Measurements from ENCODE around the gene ZER1. TPM values are rescaled to one million over a fixed set of nuclear protein-coding genes. Genes with fewer than 3 reads are reported as not detected.
"Not testable (repeated sequence)": the region's sequence is repeated elsewhere in the genome, so short reads cannot be mapped to it uniquely, and the experiment has no call there.

The ZER1 gene
- total and polyA plus RNA-seq, 8 donors: 16.3 to 214 (median 40.9) TPM

DNA sequence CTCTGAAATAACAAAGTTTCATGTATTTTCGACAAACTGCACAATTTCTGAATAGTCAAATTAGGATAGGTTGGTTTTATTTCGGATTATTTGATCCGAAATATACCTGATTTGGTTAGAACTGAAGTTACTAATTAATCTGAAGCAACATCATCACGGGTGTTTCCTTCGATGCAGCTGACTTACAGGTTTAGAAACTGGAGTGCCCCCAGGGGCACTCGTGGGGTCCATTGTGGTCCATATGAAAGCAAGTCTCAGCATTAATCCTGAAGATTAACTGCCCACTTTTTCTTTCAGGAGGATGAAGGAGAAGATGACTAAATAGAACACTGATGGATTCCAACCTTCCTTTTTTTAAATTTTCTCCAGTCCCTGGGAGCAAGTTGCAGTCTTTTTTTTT is 77.4 kb downstream of the ZER1 start:
- no peak for DNase-seq
- Histone ChIP-seq H3K36me3 (peaks cover 37 to 65% (median 61%) of the 10 kb centered on the region in 4 donors), H3K4me1 (peaks cover 13 to 28% (median 17%) of the 10 kb centered on the region in 4 donors), H3K27me3 (no peaks in the 10 kb centered on the region), H3K9me3 (no peaks in the 10 kb centered on the region), H3K4me3 (no peak overlapping the region), H3K27ac (no peak overlapping the region)
- 68 to 85% (median 73%) methylated on average over 6 of the region's 6 CpGs for WGBS, 5 donors
- TF ChIP-seq, protein P1, sequence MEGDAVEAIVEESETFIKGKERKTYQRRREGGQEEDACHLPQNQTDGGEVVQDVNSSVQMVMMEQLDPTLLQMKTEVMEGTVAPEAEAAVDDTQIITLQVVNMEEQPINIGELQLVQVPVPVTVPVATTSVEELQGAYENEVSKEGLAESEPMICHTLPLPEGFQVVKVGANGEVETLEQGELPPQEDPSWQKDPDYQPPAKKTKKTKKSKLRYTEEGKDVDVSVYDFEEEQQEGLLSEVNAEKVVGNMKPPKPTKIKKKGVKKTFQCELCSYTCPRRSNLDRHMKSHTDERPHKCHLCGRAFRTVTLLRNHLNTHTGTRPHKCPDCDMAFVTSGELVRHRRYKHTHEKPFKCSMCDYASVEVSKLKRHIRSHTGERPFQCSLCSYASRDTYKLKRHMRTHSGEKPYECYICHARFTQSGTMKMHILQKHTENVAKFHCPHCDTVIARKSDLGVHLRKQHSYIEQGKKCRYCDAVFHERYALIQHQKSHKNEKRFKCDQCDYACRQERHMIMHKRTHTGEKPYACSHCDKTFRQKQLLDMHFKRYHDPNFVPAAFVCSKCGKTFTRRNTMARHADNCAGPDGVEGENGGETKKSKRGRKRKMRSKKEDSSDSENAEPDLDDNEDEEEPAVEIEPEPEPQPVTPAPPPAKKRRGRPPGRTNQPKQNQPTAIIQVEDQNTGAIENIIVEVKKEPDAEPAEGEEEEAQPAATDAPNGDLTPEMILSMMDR (IDR thresholded peaks at IDR 0.05): no peak
- TF ChIP-seq POLR2AphosphoS5 (IDR thresholded peaks at IDR 0.05): no peak
- no peak for TF ChIP-seq POLR2A (IDR thresholded peaks at IDR 0.05)
- TF ChIP-seq EP300 (IDR thresholded peaks at IDR 0.05): no peak
- intact Hi-C loops (cut with DNase I; ENCODE audit: low total_unique reads): loop anchor here (10.0 kb wide), 1 partner anchor 50 kb away; no protein-coding TSS in a partner anchor

DNA sequence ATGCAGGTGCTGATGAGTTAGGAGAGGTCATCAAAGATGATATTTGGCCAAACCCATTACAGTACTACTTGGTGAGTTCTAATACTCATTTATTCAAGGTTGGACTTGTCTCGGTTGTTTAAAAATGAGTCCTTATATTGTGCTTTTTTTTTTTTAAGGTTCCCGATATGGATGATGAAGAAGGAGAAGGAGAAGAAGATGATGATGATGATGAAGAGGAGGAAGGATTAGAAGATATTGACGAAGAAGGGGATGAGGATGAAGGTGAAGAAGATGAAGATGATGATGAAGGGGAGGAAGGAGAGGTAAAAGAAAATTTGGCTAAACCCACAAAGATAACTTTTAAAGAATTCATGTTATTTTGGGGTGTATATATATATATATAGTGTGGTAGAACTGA is 78.0 kb downstream of the ZER1 start:
- intact Hi-C loops (cut with DNase I; ENCODE audit: low total_unique reads): loop anchor here (10.0 kb wide), 1 partner anchor 49 kb away; no protein-coding TSS in a partner anchor
- Histone ChIP-seq H3K36me3 (peaks cover 37 to 65% (median 61%) of the 10 kb centered on the region in 4 donors), H3K4me1 (peaks cover 13 to 28% (median 17%) of the 10 kb centered on the region in 4 donors)
- DNase-seq, H3K4me3 ChIP-seq, H3K27ac ChIP-seq, H3K9me3 ChIP-seq, H3K27me3 ChIP-seq: not testable (repeated sequence)
- 78 to 92% (median 89%) methylated on average over 3 of the region's 3 CpGs for WGBS, 5 donors

DNA sequence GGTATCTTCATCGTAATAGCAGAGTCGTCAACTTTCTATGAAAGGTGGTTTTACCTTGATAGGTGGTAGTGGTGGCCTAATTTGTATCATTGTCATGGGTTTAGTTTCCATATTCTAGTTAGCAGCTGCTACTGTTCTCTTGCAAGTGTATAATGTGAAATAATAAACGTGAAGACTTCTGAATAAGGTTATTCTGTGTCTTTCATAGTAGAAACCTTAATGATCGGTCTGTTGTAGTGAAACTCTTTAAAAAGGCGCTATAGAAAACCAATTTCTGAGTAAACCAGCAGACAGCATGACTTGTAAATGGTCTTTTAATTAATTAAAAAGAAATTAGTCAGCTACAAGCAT is 81.1 kb downstream of the ZER1 start:
- H3K4me1 ChIP-seq: peaks cover 19 to 49% (median 42%) of the 10 kb centered on the region in 4 donors
- H3K27me3 ChIP-seq: no peaks in the 10 kb centered on the region
- peak overlapping the region; percentile 86 to 99 (median 94) for H3K4me3 ChIP-seq
- DNase-seq: no peak
- peaks cover 32 to 49% (median 46%) of the 10 kb centered on the region in 4 donors for H3K36me3 ChIP-seq
- H3K27ac ChIP-seq: peak overlapping the region in 3 of 5 donors; percentile 76 to 99 (median 98)
- no peaks in the 10 kb centered on the region for H3K9me3 ChIP-seq
- TF ChIP-seq EP300 (IDR thresholded peaks at IDR 0.05) (no peak), POLR2A (IDR thresholded peaks at IDR 0.05) (no peak), POLR2AphosphoS5 (IDR thresholded peaks at IDR 0.05) (no peak)
- TF ChIP-seq, protein P1 (IDR thresholded peaks at IDR 0.05): no peak
- 5 to 11% (median 7%) methylated on average over 5 of the region's 5 CpGs for WGBS, 5 donors
- intact Hi-C loops (cut with DNase I; ENCODE audit: low total_unique reads): loop anchor here (10.0 kb wide), 1 partner anchor 46 kb away; no protein-coding TSS in a partner anchor

DNA sequence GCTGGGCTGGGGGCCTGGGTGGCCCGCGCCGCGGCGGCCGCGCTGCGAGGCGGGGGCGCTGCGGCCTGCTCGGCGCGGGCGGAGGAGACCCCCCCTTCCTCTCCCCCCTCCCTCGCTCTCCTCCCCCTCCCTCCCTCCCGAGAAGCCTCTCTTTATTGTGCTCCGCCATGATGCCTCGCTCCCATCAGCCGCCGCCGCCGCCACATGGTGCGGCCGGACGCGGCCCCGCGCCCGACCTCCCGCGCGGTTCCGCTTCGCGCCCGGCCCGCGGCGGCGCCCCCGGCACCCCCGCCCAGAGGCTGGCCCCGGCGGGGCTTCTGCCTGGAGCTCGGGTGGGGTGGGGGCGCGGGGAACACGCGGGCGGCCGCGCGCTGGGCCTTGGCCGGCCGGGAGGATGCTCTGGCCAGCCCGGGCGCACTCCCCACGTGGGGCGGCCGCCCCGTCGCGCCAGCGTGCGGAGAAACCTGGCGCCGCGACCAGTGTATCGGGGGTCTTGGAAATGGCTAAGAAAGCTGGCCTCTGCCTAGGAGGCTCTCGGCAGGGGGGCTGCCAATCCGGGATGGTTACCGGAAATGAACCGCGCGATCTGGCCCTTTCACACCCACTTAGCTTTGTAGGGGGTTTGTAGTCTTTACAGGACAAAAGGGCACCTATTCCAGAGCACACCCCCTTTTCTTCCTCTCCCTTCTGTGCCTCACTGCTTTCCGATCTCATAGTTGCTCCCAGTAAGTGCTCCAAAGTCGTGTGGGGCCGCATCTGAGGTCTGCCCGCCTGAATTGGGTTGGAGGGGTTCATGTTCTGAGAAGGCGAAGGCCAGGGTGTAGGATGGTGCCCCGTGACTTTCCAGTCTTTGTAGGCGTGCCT is 81.7 kb downstream of the ZER1 start:
- H3K27me3 ChIP-seq: no peaks in the 10 kb centered on the region
- intact Hi-C loops (cut with DNase I; ENCODE audit: low total_unique reads): loop anchor here (10.0 kb wide), 1 partner anchor 45 kb away; no protein-coding TSS in a partner anchor
- TF ChIP-seq POLR2A (IDR thresholded peaks at IDR 0.05) (no peak), EP300 (IDR thresholded peaks at IDR 0.05) (no peak), POLR2AphosphoS5 (IDR thresholded peaks at IDR 0.05) (no peak)
- TF ChIP-seq, protein P1 (IDR thresholded peaks at IDR 0.05): no peak
- H3K9me3 ChIP-seq: no peaks in the 10 kb centered on the region
- WGBS, 5 donors: 0 to 1% (median 0%) methylated on average over 13 to 76 of the region's 83 CpGs
- H3K4me1 ChIP-seq: peaks cover 25 to 55% (median 48%) of the 10 kb centered on the region in 4 donors
- H3K27ac ChIP-seq: peak overlapping the region; percentile 64 to 99 (median 98)
- H3K4me3 ChIP-seq: peak overlapping the region; percentile 86 to 99 (median 94)
- H3K36me3 ChIP-seq: peaks cover 28 to 43% (median 40%) of the 10 kb centered on the region in 4 donors
- peak; percentile 31 to 86 for DNase-seq
